Endodermal cell (in vitro differentiated cells): ENCODE measurements around the gene TLK2. TPM values are rescaled to one million over a fixed set of nuclear protein-coding genes. Genes with fewer than 3 reads are reported as not detected.

Experiments used
- DNase-seq: peaks from one replicate; pipeline ENCODE4 v3.0.0-alpha.2; 2017
- H3K27ac ChIP-seq: 2 replicates; pipeline ENCODE4 v1.5.1; 2013; ENCODE audit warnings: mild to moderate bottlenecking, low read depth, low read length, moderate library complexity
- H3K27me3 ChIP-seq: 2 replicates; pipeline ENCODE4 v1.6.1; 2013; ENCODE audit warnings: mild to moderate bottlenecking, low read length, moderate library complexity; ENCODE audit not compliant: insufficient read depth, control insufficient read depth, poor library complexity, severe bottlenecking
- H3K36me3 ChIP-seq: 2 replicates; pipeline ENCODE4 v1.7.0; 2013; ENCODE audit warnings: mild to moderate bottlenecking, low read length, moderate library complexity; ENCODE audit not compliant: control insufficient read depth, insufficient read depth
- H3K4me1 ChIP-seq: one replicate; pipeline ENCODE4 v1.7.0; 2013; ENCODE audit warnings: low read length; ENCODE audit not compliant: control insufficient read depth, insufficient read depth
- H3K4me3 ChIP-seq: 2 replicates; pipeline ENCODE4 v1.5.1; 2013; ENCODE audit warnings: mild to moderate bottlenecking, low read length, moderate library complexity
- H3K9ac ChIP-seq: 2 replicates; pipeline ENCODE4 v1.6.1; 2013; ENCODE audit warnings: mild to moderate bottlenecking, low read length, moderate library complexity; ENCODE audit not compliant: poor library complexity, severe bottlenecking; ENCODE audit errors: extremely low read depth
- H3K9me3 ChIP-seq: 2 replicates; pipeline ENCODE4 v1.6.1; 2013; ENCODE audit warnings: mild to moderate bottlenecking, low read length, moderate library complexity; ENCODE audit not compliant: control insufficient read depth
- H3K27ac Mint-ChIP-seq: 2 replicates; pipeline ENCODE4 v1.8.0; 2020; ENCODE audit warnings: mixed read lengths
- H3K27me3 Mint-ChIP-seq: 2 replicates; pipeline ENCODE4 v1.8.0; 2021; ENCODE audit warnings: mild to moderate bottlenecking, mixed read lengths; ENCODE audit not compliant: insufficient read depth
- H3K36me3 Mint-ChIP-seq: 2 replicates; pipeline ENCODE4 v1.8.0; 2020; ENCODE audit warnings: low read depth, mixed read lengths
- H3K4me1 Mint-ChIP-seq: 2 replicates; pipeline ENCODE4 v1.8.0; 2020; ENCODE audit warnings: mixed read lengths
- H3K4me3 Mint-ChIP-seq: 2 replicates; pipeline ENCODE4 v1.8.0; 2020; ENCODE audit warnings: mild to moderate bottlenecking, moderate library complexity, mixed read lengths
- H3K9me3 Mint-ChIP-seq: 2 replicates; pipeline ENCODE4 v1.8.0; 2020; ENCODE audit warnings: mild to moderate bottlenecking, mixed read lengths
- WGBS, 2 experiments: methylation state at CpG; one replicate each; pipeline versions ENCODE4 v1.1.5 to v1.1.7; 2013; ENCODE audit warnings: missing lambda C conversion rate in 2 of 2, mixed read lengths in 1 of 2; ENCODE audit not compliant: insufficient coverage in 1 of 2, insufficient read length in 1 of 2; 5-methylcytosine and 5-hydroxymethylcytosine counted together
- total RNA-seq, 2 donors: library from RNA; stranded (reverse); fragmentation: NEBNext Ultra II Directional in 1 of 2; extraction: Animal tissue kit (Norgen Biotek cat#: 25700) in 1 of 2; gene quantifications; 2 replicates in 1 of 2; 3 replicates in 1 of 2; pipeline ENCODE4 v1.2.1, GENCODE V29; 2021
- TF ChIP-seq, protein P1 (sequence below): fragments of 200-600 bp; sonication (generic); conservative IDR thresholded peaks from 2 replicates; pipeline ENCODE4 v1.5.0; 2021; ENCODE audit warnings: antibody characterized with exemption, mild to moderate bottlenecking

Gene TLK2
- total RNA-seq, 2 donors from 2014 or later: 76.2 to 89.2 TPM

DNA sequence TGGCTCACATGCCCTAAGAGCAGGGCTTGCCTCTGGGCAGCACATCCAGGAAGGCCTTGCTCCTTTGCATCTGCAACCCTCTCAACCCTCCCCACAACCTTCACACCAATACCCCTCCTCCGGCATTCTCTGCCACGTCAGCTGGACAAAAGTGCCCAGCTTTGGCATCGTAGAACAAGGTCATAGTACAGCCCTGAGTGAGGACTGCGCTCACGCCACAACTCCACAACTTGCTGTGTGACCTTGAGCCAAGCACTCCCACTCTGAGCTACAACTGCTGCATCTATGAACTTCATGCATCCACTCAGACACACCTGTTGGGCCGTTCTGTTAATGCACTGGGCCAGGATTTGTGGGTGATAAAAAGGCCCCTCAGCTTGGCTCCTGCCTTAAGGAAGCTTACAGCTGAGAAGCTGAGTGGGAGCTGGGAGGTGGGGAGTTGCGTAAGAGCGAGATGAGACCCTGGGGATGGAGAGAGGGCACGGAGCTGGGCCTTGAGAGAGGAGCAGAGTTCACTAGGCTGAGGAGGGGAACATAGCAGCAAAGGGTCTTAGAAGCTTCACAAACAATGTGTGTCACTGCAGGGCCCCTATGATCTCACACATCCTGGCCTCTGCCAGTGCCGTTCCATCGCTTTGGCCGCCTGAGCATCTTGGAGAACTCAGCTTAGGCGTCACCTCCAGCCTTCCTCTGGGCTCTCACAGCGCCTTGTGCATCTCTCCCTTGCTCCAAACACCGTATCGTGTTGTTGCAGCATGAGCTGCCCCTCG lies 140.2 kb downstream of the TLK2 start:
- DNase-seq: peak; percentile 69
- H3K4me1 Mint-ChIP-seq: peaks cover 55% of the 10 kb centered on the region
- TF ChIP-seq, protein P1, sequence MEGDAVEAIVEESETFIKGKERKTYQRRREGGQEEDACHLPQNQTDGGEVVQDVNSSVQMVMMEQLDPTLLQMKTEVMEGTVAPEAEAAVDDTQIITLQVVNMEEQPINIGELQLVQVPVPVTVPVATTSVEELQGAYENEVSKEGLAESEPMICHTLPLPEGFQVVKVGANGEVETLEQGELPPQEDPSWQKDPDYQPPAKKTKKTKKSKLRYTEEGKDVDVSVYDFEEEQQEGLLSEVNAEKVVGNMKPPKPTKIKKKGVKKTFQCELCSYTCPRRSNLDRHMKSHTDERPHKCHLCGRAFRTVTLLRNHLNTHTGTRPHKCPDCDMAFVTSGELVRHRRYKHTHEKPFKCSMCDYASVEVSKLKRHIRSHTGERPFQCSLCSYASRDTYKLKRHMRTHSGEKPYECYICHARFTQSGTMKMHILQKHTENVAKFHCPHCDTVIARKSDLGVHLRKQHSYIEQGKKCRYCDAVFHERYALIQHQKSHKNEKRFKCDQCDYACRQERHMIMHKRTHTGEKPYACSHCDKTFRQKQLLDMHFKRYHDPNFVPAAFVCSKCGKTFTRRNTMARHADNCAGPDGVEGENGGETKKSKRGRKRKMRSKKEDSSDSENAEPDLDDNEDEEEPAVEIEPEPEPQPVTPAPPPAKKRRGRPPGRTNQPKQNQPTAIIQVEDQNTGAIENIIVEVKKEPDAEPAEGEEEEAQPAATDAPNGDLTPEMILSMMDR: no peak
- H3K27me3 Mint-ChIP-seq: no peaks in the 10 kb centered on the region
- H3K36me3 Mint-ChIP-seq: peaks cover 25% of the 10 kb centered on the region
- peak overlapping the region; percentile 92 for H3K27ac Mint-ChIP-seq
- no peaks in the 10 kb centered on the region for H3K27me3 ChIP-seq
- WGBS, 2 experiments: 90 to 97% methylated on average over 6 to 17 of the region's 17 CpGs
- H3K4me3 Mint-ChIP-seq: peak overlapping the region; percentile 56
- no peak overlapping the region for H3K9ac ChIP-seq
- H3K4me1 ChIP-seq: peaks cover 30% of the 10 kb centered on the region
- peak overlapping the region; percentile 80 for H3K4me3 ChIP-seq
- H3K27ac ChIP-seq: no peak overlapping the region
- H3K9me3 Mint-ChIP-seq: no peaks in the 10 kb centered on the region
- peaks cover 45% of the 10 kb centered on the region for H3K36me3 ChIP-seq
- peaks cover 4% of the 10 kb centered on the region for H3K9me3 ChIP-seq

DNA sequence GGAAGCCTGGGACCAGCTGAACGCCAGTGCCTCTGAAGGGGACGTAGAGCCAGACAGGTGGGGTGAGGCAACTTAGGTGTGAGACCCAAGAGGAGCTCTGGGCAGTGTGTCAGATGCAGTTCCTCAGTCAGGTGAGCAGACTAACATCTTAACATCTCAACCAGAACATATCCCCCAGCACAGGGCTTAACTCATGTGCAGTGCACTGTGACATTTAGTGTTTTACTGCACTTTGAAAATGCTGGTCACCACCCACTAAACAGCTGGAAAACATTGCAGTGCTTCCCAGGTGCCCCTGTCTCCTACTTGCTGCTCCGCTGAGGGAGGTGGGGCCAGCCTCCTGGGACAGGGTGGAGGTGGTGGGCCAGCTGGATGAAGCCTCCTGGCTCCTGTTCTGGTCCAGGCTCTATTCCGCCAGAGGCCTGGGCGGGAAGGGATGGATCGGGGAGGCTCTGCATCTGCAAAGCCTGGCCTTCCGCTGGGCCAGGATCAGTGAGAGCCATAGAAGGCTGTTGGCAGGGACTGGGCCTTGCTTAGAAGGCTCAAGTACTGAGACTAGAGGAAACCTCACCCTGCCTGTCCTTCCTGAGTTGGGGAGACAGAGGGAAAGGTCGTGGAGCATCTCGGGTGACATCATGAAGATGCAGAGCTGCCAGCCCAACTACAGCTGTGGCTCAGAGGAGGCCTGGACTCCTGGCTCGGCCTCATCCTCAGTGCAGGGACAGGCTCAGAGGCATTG lies 141.0 kb downstream of the TLK2 start:
- WGBS, 2 experiments: 86 to 92% methylated on average over 3 to 10 of the region's 10 CpGs

DNA sequence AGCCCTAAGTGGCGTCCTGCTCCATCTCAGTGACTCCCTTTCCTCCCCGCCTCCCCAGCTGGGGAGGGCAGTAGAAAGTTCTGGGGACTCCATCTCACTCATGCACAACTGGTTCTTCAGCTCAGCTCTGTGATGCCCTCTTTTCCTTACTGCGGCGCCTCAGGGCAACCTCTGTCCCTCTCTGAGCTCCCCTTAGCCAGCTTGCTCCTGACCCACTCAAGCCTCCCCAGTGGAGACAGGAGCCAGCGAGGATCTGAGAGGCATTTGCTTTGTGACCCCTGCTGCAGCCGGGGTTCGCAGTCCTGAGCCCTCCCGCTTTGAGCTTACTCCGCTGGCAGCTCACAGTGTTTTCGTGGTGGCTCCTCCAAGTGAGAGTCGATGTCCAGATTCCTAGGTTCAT lies 142.6 kb downstream of the TLK2 start:
- no peak for DNase-seq
- H3K27me3 Mint-ChIP-seq: peaks cover 2% of the 10 kb centered on the region

More for the DNA sequence above, 141.0 kb downstream of the TLK2 start:
- H3K36me3 Mint-ChIP-seq: peaks cover 28% of the 10 kb centered on the region
- Histone ChIP-seq H3K4me1 (peaks cover 30% of the 10 kb centered on the region), H3K36me3 (peaks cover 45% of the 10 kb centered on the region), H3K27ac (no peak overlapping the region), H3K9ac (no peak overlapping the region), H3K9me3 (peaks cover 5% of the 10 kb centered on the region), H3K4me3 (no peak overlapping the region), H3K27me3 (no peaks in the 10 kb centered on the region)
- H3K27me3 Mint-ChIP-seq: peaks cover 2% of the 10 kb centered on the region
- TF ChIP-seq, protein P1: no peak
- no peak overlapping the region for H3K4me3 Mint-ChIP-seq
- peak; percentile 65 for DNase-seq
- H3K9me3 Mint-ChIP-seq: no peaks in the 10 kb centered on the region
- H3K4me1 Mint-ChIP-seq: peaks cover 50% of the 10 kb centered on the region
- peak overlapping the region; percentile 92 for H3K27ac Mint-ChIP-seq

More for the DNA sequence above, 142.6 kb downstream of the TLK2 start:
- H3K36me3 ChIP-seq: peaks cover 33% of the 10 kb centered on the region
- H3K27ac ChIP-seq: no peak overlapping the region
- H3K36me3 Mint-ChIP-seq: peaks cover 28% of the 10 kb centered on the region
- H3K27ac Mint-ChIP-seq: peak overlapping the region; percentile 10
- TF ChIP-seq, protein P1: no peak
- H3K4me3 Mint-ChIP-seq: no peak overlapping the region
- 93 to 95% methylated on average over 11 of the region's 11 CpGs for WGBS, 2 experiments
- H3K9me3 ChIP-seq: peaks cover 5% of the 10 kb centered on the region
- H3K4me3 ChIP-seq: no peak overlapping the region
- peaks cover 29% of the 10 kb centered on the region for H3K4me1 ChIP-seq
- H3K9me3 Mint-ChIP-seq: no peaks in the 10 kb centered on the region
- H3K4me1 Mint-ChIP-seq: peaks cover 45% of the 10 kb centered on the region
- no peaks in the 10 kb centered on the region for H3K27me3 ChIP-seq
- no peak overlapping the region for H3K9ac ChIP-seq
